GM12865 (cell line): Measurements from ENCODE around the gene COL4A5.

ENCODE experiments used
- DNase-seq: peaks from one replicate; pipeline ENCODE4 v3.0.0; 2010; ENCODE audit warnings: low read depth
- H3K4me3 ChIP-seq: 2 replicates; pipeline ENCODE4 v1.5.1; 2011; ENCODE audit warnings: mild to moderate bottlenecking, low read depth, low read length, control low read depth
- TF ChIP-seq, protein P1 (sequence below): IDR thresholded peaks from 2 replicates; pipeline ENCODE4 v1.5.1; 2011; ENCODE audit warnings: low read length, control low read depth, low read depth, inconsistent platforms; ENCODE audit not compliant: insufficient read depth; ENCODE audit errors: missing control alignments

COL4A5 gene

GRCh38 chrX:108485960-108486359 is 46.3 kb downstream of the COL4A5 start:
- no peak overlapping the region for H3K4me3 ChIP-seq
- no peak for DNase-seq
- TF ChIP-seq, protein P1, sequence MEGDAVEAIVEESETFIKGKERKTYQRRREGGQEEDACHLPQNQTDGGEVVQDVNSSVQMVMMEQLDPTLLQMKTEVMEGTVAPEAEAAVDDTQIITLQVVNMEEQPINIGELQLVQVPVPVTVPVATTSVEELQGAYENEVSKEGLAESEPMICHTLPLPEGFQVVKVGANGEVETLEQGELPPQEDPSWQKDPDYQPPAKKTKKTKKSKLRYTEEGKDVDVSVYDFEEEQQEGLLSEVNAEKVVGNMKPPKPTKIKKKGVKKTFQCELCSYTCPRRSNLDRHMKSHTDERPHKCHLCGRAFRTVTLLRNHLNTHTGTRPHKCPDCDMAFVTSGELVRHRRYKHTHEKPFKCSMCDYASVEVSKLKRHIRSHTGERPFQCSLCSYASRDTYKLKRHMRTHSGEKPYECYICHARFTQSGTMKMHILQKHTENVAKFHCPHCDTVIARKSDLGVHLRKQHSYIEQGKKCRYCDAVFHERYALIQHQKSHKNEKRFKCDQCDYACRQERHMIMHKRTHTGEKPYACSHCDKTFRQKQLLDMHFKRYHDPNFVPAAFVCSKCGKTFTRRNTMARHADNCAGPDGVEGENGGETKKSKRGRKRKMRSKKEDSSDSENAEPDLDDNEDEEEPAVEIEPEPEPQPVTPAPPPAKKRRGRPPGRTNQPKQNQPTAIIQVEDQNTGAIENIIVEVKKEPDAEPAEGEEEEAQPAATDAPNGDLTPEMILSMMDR, result no peak

DNA sequence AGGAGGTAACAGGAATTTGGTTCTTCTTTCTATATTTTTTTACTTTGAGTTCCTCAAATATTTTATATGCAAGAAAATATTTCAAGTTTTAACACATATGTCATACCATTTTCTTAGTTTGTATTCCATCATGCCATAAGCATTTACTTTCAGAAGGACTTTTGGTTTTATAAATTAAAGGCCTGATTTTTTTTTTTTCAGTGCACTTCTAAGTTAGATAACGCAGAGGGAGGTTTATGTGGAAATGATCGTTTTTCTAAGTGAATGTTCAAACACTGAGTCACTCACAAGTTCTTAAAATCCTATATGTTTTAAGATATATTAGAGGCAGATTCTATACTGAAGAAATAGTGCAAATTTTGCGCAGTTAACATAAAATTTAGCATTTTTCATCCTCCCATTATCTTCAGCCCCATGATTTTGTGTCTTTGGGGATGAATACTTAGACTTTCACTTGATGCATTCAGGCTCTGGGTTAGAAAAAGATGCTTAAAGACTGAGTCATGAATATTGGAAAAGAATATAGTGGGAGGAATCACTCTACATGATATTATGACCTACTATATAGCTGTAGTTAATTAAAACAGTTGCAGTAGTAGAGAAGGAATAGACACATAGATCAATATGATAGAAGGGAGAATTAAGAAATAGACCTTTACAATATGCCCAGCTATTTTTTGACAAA is 54.9 kb downstream of the COL4A5 start:
- no peak overlapping the region for H3K4me3 ChIP-seq
- TF ChIP-seq, protein P1, result no peak
- DNase-seq, result no peak

DNA sequence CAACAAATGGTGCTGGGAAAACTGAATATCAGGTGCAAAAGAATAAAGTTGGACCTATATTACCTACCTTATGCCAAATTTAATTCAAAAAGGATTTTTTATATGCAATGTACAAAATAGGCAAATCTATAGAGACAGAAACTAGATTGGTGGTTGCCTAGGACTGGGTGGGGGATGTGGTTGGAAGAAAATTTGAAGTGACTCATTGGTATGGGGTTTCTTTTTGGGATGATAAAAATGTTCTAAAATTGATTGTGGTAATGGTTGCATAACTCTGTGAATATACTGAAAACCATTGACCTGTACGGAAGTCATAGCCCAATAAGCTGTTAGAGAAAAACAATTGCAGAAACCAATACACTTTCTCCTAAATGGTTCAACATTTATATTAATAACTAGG is 72.1 kb downstream of the COL4A5 start:
- no peak overlapping the region for H3K4me3 ChIP-seq
- TF ChIP-seq, protein P1, result no peak
- DNase-seq, result no peak

DNA sequence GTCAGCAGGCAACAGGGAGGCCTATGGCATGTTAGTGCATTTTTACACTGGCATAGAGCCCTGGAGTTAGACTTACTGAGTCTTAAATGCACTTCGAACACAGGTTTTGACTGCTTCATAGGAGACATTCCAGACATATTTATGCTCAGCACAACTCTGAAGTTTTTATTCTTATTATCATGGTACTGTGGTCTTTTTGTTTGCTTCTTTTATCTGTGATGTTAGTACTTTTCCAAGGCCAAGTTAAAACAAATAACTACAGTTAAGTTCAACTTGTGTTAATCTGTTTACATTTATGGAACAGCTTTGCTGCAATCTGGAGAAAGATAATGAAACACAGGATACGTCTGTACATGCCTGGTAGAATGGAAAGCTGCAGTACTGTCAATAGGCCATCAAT is 76.5 kb downstream of the COL4A5 start:
- TF ChIP-seq, protein P1, result no peak
- no peak for DNase-seq
- no peak overlapping the region for H3K4me3 ChIP-seq

GRCh38 chrX:108527724-108528123 is 88.1 kb downstream of the COL4A5 start:
- no peak for DNase-seq
- H3K4me3 ChIP-seq, result no peak overlapping the region
- TF ChIP-seq, protein P1, result no peak

- TF ChIP-seq, protein P1, result peak; percentile 37
- peak; percentile 27 for DNase-seq
- H3K4me3 ChIP-seq, result no peak overlapping the region
These were observed 97.4 kb downstream of the COL4A5 start for GRCh38 chrX:108537005-108537404.

GRCh38 chrX:108541286-108541685 is 101.6 kb downstream of the COL4A5 start:
- DNase-seq, result no peak
- TF ChIP-seq, protein P1, result no peak
- no peak overlapping the region for H3K4me3 ChIP-seq
